ENCODE measurements around the gene TRPM1. TPM values are rescaled to one million over a fixed set of nuclear protein-coding genes. Genes with fewer than 3 reads are reported as not detected.

The TRPM1 gene
- total and polyA plus RNA-seq, 7 donors = 0.03 TPM; not detected in 6

- H3K27me3 ChIP-seq (ENCODE audit: insufficient read depth in 3 of 3, low read length in 2 of 3) = no peaks in the 10 kb centered on the region
- ATAC-seq (no peak), DNase-seq (no peak)
- TF ChIP-seq, protein P1, sequence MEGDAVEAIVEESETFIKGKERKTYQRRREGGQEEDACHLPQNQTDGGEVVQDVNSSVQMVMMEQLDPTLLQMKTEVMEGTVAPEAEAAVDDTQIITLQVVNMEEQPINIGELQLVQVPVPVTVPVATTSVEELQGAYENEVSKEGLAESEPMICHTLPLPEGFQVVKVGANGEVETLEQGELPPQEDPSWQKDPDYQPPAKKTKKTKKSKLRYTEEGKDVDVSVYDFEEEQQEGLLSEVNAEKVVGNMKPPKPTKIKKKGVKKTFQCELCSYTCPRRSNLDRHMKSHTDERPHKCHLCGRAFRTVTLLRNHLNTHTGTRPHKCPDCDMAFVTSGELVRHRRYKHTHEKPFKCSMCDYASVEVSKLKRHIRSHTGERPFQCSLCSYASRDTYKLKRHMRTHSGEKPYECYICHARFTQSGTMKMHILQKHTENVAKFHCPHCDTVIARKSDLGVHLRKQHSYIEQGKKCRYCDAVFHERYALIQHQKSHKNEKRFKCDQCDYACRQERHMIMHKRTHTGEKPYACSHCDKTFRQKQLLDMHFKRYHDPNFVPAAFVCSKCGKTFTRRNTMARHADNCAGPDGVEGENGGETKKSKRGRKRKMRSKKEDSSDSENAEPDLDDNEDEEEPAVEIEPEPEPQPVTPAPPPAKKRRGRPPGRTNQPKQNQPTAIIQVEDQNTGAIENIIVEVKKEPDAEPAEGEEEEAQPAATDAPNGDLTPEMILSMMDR (IDR thresholded peaks at IDR 0.05) = no peak
- H3K9me3 ChIP-seq = peaks cover 11% of the 10 kb centered on the region
- no peak overlapping the region for H3K4me3 ChIP-seq
- 32 to 45% (median 37%) methylated on average over 1 of the region's 1 CpG for WGBS, 3 donors
- no peaks in the 10 kb centered on the region for H3K36me3 ChIP-seq (ENCODE audit: insufficient read depth in 1 of 2, low read depth in 1 of 2)
- no peaks in the 10 kb centered on the region for H3K4me1 ChIP-seq
- intact Hi-C loops (cut with DNase I) = no loop called here
- no peak overlapping the region for H3K27ac ChIP-seq
These were observed 84.2 kb downstream of the TRPM1 start for GRCh38 chr15:31017311-31017710.

GRCh38 chr15:31016446-31016915 lies 85.0 kb downstream of the TRPM1 start:
- intact Hi-C loops (cut with DNase I) = no loop called here
- H3K27me3 ChIP-seq (ENCODE audit: insufficient read depth in 3 of 3, low read length in 2 of 3) = no peaks in the 10 kb centered on the region
- no peaks in the 10 kb centered on the region for H3K4me1 ChIP-seq
- TF ChIP-seq, protein P1 (IDR thresholded peaks at IDR 0.05) = no peak
- H3K4me3 ChIP-seq = no peak overlapping the region
- ATAC-seq = no peak
- DNase-seq = no peak
- peaks cover 17% of the 10 kb centered on the region for H3K9me3 ChIP-seq
- H3K27ac ChIP-seq = no peak overlapping the region
- no peaks in the 10 kb centered on the region for H3K36me3 ChIP-seq (ENCODE audit: insufficient read depth in 1 of 2, low read depth in 1 of 2)
- WGBS, 3 donors = 52 to 65% (median 64%) methylated on average over 3 of the region's 3 CpGs

- Histone ChIP-seq H3K36me3 (ENCODE audit: insufficient read depth in 1 of 2, low read depth in 1 of 2) (no peaks in the 10 kb centered on the region), H3K27me3 (ENCODE audit: insufficient read depth in 3 of 3, low read length in 2 of 3) (no peaks in the 10 kb centered on the region), H3K27ac (no peak overlapping the region), H3K9me3 (peaks cover 21% of the 10 kb centered on the region), H3K4me1 (no peaks in the 10 kb centered on the region), H3K4me3 (no peak overlapping the region)
- intact Hi-C loops (cut with DNase I) = no loop called here
- no peak for DNase-seq
- ATAC-seq = no peak
- TF ChIP-seq, protein P1 (IDR thresholded peaks at IDR 0.05) = no peak
- 28 to 68% (median 59%) methylated on average over 2 of the region's 2 CpGs for whole genome bisulfite sequencing, 3 donors
These were observed 87.0 kb downstream of the TRPM1 start for GRCh38 chr15:31014608-31014925.

GRCh38 chr15:31013863-31014607 lies 87.5 kb downstream of the TRPM1 start:
- Histone ChIP-seq H3K27me3 (ENCODE audit: insufficient read depth in 3 of 3, low read length in 2 of 3) (no peaks in the 10 kb centered on the region), H3K9me3 (peaks cover 21% of the 10 kb centered on the region), H3K4me3 (no peak overlapping the region), H3K27ac (no peak overlapping the region), H3K4me1 (no peaks in the 10 kb centered on the region), H3K36me3 (ENCODE audit: insufficient read depth in 1 of 2, low read depth in 1 of 2) (no peaks in the 10 kb centered on the region)
- 49 to 63% (median 59%) methylated on average over 2 of the region's 2 CpGs for WGBS, 3 donors
- TF ChIP-seq, protein P1 (IDR thresholded peaks at IDR 0.05) = no peak
- DNase-seq (no peak), ATAC-seq (no peak)
- intact Hi-C loops (cut with DNase I) = no loop called here

- H3K4me1 ChIP-seq = no peaks in the 10 kb centered on the region
- H3K9me3 ChIP-seq = peaks cover 21% of the 10 kb centered on the region
- H3K4me3 ChIP-seq = no peak overlapping the region
- no peaks in the 10 kb centered on the region for H3K36me3 ChIP-seq (ENCODE audit: insufficient read depth in 1 of 2, low read depth in 1 of 2)
- intact Hi-C loops (cut with DNase I) = no loop called here
- no peak overlapping the region for H3K27ac ChIP-seq
- 77 to 87% (median 77%) methylated on average over 2 of the region's 2 CpGs for WGBS, 3 donors
- ATAC-seq = no peak
- DNase-seq = no peak
- H3K27me3 ChIP-seq (ENCODE audit: insufficient read depth in 3 of 3, low read length in 2 of 3) = no peaks in the 10 kb centered on the region
- TF ChIP-seq, protein P1 (IDR thresholded peaks at IDR 0.05) = no peak
These were observed 89.1 kb downstream of the TRPM1 start for GRCh38 chr15:31012455-31012854.
